K562 (cell line): ENCODE measurements around the gene STK11. TPM values are rescaled to one million over a fixed set of nuclear protein-coding genes. Genes with fewer than 3 reads are reported as not detected.

Experiments used
- BRF1 ChIP-seq: IDR thresholded peaks from 3 replicates; pipeline ENCODE4 v1.6.1; 2011; ENCODE audit warnings: borderline replicate concordance, mild to moderate bottlenecking; ENCODE audit not compliant: insufficient read length; ENCODE audit errors: extremely low read depth
- DIDO1 ChIP-seq: fragments of 450-650 bp; IDR thresholded peaks from 2 replicates; pipeline ENCODE4 v1.6.1; 2016; ENCODE audit warnings: low read depth, missing biosample characterization, missing genetic modification characterization
- ESRRB ChIP-seq: fragments of 250-450 bp; sonication (Bioruptor Pico); IDR thresholded peaks from 2 replicates; pipeline ENCODE4 v1.5.0; 2020; ENCODE audit warnings: mild to moderate bottlenecking, moderate library complexity, borderline replicate concordance
- MEF2D ChIP-seq: conservative IDR thresholded peaks from 2 replicates; pipeline ENCODE4 v1.6.1; 2016; ENCODE audit warnings: low read depth, missing genetic modification characterization, missing compliant biosample characterization
- RAD51 ChIP-seq: fragments of 450-650 bp; IDR thresholded peaks from 2 replicates; pipeline ENCODE4 v1.7.1; 2016; ENCODE audit warnings: low read depth, mild to moderate bottlenecking, borderline replicate concordance
- RBBP5 ChIP-seq: fragments of 200-600 bp; sonication (generic); IDR thresholded peaks from 2 replicates; pipeline ENCODE4 v1.6.1; 2012; ENCODE audit warnings: borderline replicate concordance, mild to moderate bottlenecking, low read length, control low read depth, inconsistent platforms; ENCODE audit not compliant: insufficient read depth, poor library complexity, severe bottlenecking
- ZC3H8 ChIP-seq: fragments of 450-650 bp; IDR thresholded peaks from 2 replicates; pipeline ENCODE4 v1.6.1; 2017
- ZFPM2 ChIP-seq: fragments of 250-450 bp; sonication (Bioruptor Pico); IDR thresholded peaks from 2 replicates; pipeline ENCODE4 v1.5.1; 2022; ENCODE audit warnings: mild to moderate bottlenecking
- ZNF3 ChIP-seq: fragments of 250-450 bp; sonication (Bioruptor Pico); IDR thresholded peaks from 2 replicates; pipeline ENCODE4 v1.5.0; 2021; ENCODE audit warnings: mild to moderate bottlenecking, moderate library complexity
- polyA plus RNA-seq, 8 experiments: library from polyadenylated mRNA; depleted of rRNA in 4 of 8; stranded (reverse) in 5 of 8; unstranded in 3 of 8; fragments of >200 nt; fragmentation: Nextera tagmentation in 2 of 8; fragmentation: Illumina TruSeq in 1 of 8; extraction: Ambion mirVana in 2 of 8; extraction: Trizol in 1 of 8; gene quantifications; 2 replicates each; pipeline versions ENCODE4 v1.2.1 to v1.2.3, GENCODE V29; 2011 to 2014; ENCODE audit warnings: inconsistent platforms in 1 of 8, missing spikeins in 1 of 8
- total RNA-seq, 7 experiments: library from RNA; depleted of rRNA in 6 of 7; stranded (reverse); fragments of >200 nt in 6 of 7; fragmentation: Illumina TruSeq in 2 of 7; extraction: Trizol in 2 of 7; gene quantifications; 2 replicates each; pipeline versions ENCODE4 v1.2.1 to v1.2.3, GENCODE V29; 2011 to 2021; ENCODE audit warnings: low replicate concordance in 1 of 7
- TF ChIP-seq, protein P1 (sequence below): fragments of 450-650 bp; IDR thresholded peaks from 2 replicates; pipeline ENCODE4 v1.7.1; 2018; ENCODE audit warnings: mild to moderate bottlenecking, low read depth; ENCODE audit not compliant: partially characterized antibody
- TF ChIP-seq, protein P2 (sequence below), 2 experiments: IDR thresholded peaks; 2 replicates each; pipeline ENCODE4 v1.6.1; 2012; ENCODE audit warnings: improper control_type of control experiment in 2 of 2, low read depth in 2 of 2, low read length in 2 of 2, borderline replicate concordance in 1 of 2
- TF ChIP-seq, protein P3 (sequence below), 3 experiments: fragments of 200-800 bp in 1 of 3; fragments of 250-450 bp in 1 of 3; fragments of 450-650 bp in 1 of 3; sonication (Bioruptor Pico) in 1 of 3; sonication (Bioruptor generic) in 1 of 3; formaldehyde crosslinking in 1 of 3; IDR thresholded peaks; 2 replicates each; pipeline versions ENCODE4 v1.6.1 to v1.8.0; 2016 to 2022; ENCODE audit warnings: mild to moderate bottlenecking in 2 of 3, missing genetic modification characterization in 2 of 3, missing compliant biosample characterization in 1 of 3, moderate library complexity in 1 of 3
- TF ChIP-seq, protein P4 (sequence below): sonication (generic); formaldehyde crosslinking; IDR thresholded peaks from 2 replicates; pipeline ENCODE4 v1.4.0; 2020; ENCODE audit warnings: mild to moderate bottlenecking, missing genetic modification reagents

STK11 gene
- total and polyA plus RNA-seq, 9 of the 15 experiments (the other 6 are each of a cell fraction or from before 2014, with no cell fraction given) = 0.15 to 96.5 (median 31.7) TPM

DNA sequence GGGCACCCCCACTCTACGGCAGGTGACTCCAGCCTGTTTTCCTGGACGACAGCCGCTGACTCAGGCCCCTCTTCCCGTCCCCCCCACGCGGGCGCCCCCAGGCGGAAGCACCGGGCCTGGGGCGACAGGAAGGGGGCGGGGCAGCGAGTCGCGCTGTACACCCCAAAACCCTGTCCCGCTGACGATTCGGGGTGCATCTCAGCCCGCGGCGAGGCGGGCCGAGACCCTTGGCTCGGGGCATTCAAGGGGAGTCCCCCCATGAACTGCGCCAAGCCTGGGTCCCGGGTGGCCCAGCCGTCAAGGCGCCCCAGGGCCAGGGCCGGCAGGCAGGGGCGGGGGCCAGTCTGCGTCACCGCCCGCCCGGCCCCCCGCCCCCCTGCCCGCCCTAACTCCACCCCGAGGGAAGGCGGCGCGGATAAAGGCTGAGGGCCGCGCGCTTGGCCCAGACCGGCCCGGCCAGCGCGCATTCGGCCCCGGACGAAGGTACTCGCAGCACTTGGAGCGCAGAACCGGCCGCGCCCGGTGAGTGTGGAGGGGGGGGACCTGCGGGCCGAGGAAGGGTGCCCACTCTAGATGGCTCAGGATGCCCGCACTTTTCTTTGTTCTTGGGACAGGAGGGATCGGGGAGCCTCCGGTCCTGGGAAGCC lies 42.7 kb downstream of the STK11 start, which contains the start of gene MIDN (continued):
- TF ChIP-seq, protein P1, sequence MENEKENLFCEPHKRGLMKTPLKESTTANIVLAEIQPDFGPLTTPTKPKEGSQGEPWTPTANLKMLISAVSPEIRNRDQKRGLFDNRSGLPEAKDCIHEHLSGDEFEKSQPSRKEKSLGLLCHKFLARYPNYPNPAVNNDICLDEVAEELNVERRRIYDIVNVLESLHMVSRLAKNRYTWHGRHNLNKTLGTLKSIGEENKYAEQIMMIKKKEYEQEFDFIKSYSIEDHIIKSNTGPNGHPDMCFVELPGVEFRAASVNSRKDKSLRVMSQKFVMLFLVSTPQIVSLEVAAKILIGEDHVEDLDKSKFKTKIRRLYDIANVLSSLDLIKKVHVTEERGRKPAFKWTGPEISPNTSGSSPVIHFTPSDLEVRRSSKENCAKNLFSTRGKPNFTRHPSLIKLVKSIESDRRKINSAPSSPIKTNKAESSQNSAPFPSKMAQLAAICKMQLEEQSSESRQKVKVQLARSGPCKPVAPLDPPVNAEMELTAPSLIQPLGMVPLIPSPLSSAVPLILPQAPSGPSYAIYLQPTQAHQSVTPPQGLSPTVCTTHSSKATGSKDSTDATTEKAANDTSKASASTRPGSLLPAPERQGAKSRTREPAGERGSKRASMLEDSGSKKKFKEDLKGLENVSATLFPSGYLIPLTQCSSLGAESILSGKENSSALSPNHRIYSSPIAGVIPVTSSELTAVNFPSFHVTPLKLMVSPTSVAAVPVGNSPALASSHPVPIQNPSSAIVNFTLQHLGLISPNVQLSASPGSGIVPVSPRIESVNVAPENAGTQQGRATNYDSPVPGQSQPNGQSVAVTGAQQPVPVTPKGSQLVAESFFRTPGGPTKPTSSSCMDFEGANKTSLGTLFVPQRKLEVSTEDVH = no peak
- TF ChIP-seq ZC3H8 (no peak), RBBP5 (peak; percentile 81), ZFPM2 (CRISPR knock-in tag) (no peak), RAD51 (no peak), ZNF3 (no peak), ESRRB (no peak), MEF2D (no peak), BRF1 (no peak), DIDO1 (tag) (no peak)
- TF ChIP-seq, protein P2, sequence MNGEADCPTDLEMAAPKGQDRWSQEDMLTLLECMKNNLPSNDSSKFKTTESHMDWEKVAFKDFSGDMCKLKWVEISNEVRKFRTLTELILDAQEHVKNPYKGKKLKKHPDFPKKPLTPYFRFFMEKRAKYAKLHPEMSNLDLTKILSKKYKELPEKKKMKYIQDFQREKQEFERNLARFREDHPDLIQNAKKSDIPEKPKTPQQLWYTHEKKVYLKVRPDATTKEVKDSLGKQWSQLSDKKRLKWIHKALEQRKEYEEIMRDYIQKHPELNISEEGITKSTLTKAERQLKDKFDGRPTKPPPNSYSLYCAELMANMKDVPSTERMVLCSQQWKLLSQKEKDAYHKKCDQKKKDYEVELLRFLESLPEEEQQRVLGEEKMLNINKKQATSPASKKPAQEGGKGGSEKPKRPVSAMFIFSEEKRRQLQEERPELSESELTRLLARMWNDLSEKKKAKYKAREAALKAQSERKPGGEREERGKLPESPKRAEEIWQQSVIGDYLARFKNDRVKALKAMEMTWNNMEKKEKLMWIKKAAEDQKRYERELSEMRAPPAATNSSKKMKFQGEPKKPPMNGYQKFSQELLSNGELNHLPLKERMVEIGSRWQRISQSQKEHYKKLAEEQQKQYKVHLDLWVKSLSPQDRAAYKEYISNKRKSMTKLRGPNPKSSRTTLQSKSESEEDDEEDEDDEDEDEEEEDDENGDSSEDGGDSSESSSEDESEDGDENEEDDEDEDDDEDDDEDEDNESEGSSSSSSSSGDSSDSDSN (IDR thresholded peaks at IDR 0.05; ENCODE audit: borderline replicate concordance in 1 of 2, low read depth in 2 of 2, low read length in 2 of 2) = peak; percentile 77 to 79; a peak in 3 of 4 replicates
- TF ChIP-seq, protein P3, sequence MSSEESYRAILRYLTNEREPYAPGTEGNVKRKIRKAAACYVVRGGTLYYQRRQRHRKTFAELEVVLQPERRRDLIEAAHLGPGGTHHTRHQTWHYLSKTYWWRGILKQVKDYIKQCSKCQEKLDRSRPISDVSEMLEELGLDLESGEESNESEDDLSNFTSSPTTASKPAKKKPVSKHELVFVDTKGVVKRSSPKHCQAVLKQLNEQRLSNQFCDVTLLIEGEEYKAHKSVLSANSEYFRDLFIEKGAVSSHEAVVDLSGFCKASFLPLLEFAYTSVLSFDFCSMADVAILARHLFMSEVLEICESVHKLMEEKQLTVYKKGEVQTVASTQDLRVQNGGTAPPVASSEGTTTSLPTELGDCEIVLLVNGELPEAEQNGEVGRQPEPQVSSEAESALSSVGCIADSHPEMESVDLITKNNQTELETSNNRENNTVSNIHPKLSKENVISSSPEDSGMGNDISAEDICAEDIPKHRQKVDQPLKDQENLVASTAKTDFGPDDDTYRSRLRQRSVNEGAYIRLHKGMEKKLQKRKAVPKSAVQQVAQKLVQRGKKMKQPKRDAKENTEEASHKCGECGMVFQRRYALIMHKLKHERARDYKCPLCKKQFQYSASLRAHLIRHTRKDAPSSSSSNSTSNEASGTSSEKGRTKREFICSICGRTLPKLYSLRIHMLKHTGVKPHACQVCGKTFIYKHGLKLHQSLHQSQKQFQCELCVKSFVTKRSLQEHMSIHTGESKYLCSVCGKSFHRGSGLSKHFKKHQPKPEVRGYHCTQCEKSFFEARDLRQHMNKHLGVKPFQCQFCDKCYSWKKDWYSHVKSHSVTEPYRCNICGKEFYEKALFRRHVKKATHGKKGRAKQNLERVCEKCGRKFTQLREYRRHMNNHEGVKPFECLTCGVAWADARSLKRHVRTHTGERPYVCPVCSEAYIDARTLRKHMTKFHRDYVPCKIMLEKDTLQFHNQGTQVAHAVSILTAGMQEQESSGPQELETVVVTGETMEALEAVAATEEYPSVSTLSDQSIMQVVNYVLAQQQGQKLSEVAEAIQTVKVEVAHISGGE (CRISPR knock-in tag; IDR thresholded peaks at IDR 0.05) = peak in 1 of 3 experiments; percentile 77; a peak in 2 of 6 replicates
- TF ChIP-seq, protein P4, sequence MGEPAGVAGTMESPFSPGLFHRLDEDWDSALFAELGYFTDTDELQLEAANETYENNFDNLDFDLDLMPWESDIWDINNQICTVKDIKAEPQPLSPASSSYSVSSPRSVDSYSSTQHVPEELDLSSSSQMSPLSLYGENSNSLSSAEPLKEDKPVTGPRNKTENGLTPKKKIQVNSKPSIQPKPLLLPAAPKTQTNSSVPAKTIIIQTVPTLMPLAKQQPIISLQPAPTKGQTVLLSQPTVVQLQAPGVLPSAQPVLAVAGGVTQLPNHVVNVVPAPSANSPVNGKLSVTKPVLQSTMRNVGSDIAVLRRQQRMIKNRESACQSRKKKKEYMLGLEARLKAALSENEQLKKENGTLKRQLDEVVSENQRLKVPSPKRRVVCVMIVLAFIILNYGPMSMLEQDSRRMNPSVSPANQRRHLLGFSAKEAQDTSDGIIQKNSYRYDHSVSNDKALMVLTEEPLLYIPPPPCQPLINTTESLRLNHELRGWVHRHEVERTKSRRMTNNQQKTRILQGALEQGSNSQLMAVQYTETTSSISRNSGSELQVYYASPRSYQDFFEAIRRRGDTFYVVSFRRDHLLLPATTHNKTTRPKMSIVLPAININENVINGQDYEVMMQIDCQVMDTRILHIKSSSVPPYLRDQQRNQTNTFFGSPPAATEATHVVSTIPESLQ (CRISPR knock-in tag) = no peak
